ENCODE measurements around the gene IGSF9B.

DNA sequence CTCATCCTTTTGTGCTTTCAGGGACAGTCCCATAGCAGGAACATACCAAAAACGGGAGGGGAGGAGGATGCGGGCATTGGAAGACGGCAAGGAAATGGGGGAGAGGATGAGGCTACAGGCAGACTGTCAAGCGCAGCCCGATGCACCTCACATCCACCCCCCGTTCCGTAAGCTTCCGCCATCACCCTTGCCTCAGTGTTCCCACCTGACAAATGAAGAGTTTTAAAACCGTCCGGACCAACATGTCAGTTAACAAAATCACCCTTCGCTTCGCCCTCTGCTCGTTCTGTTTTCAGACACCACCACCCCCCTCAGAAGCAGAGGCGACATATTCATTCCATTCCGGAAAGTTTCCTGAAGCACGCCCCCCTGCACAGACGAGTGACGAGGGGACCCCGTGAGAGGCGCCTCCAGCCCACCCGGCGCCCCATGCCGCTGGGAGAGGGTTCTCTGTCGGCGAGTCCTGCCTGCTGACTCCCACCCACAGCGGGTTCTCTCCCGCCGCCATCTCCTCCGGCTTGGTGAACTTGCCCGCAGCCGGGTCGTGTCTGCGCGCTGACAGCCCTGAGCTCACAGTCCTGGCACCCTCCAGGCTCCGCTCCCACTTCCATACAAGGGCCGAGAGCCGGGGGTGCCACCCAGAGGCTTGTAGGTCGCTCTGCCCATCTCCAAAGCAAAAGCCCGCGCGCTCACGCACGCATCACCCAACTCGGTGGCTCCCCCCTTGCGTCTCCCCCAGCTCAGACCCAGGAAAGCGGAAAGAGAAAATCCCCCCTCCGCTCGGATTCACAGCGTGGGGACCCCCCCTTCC is 1.5 kb downstream of the IGSF9B start:
- TF ChIP-seq, protein P1, sequence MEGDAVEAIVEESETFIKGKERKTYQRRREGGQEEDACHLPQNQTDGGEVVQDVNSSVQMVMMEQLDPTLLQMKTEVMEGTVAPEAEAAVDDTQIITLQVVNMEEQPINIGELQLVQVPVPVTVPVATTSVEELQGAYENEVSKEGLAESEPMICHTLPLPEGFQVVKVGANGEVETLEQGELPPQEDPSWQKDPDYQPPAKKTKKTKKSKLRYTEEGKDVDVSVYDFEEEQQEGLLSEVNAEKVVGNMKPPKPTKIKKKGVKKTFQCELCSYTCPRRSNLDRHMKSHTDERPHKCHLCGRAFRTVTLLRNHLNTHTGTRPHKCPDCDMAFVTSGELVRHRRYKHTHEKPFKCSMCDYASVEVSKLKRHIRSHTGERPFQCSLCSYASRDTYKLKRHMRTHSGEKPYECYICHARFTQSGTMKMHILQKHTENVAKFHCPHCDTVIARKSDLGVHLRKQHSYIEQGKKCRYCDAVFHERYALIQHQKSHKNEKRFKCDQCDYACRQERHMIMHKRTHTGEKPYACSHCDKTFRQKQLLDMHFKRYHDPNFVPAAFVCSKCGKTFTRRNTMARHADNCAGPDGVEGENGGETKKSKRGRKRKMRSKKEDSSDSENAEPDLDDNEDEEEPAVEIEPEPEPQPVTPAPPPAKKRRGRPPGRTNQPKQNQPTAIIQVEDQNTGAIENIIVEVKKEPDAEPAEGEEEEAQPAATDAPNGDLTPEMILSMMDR (CRISPR knock-in tag; IDR thresholded peaks at IDR 0.05) = no peak
- no peak for TF ChIP-seq POLR2A (IDR thresholded peaks at IDR 0.05; ENCODE audit: insufficient read depth in 1 of 2, low read depth in 2 of 2, low read length in 2 of 2)
- no peak for TF ChIP-seq ATAD3A (CRISPR knock-in tag; IDR thresholded peaks at IDR 0.05)
- TF ChIP-seq TP53 (CRISPR knock-in tag; conservative IDR thresholded peaks at IDR 0.05) = no peak
- no peak for TF ChIP-seq JUNB (CRISPR knock-in tag; IDR thresholded peaks at IDR 0.05; ENCODE audit: borderline replicate concordance)
- TF ChIP-seq, protein P2, sequence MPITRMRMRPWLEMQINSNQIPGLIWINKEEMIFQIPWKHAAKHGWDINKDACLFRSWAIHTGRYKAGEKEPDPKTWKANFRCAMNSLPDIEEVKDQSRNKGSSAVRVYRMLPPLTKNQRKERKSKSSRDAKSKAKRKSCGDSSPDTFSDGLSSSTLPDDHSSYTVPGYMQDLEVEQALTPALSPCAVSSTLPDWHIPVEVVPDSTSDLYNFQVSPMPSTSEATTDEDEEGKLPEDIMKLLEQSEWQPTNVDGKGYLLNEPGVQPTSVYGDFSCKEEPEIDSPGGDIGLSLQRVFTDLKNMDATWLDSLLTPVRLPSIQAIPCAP (CRISPR knock-in tag; IDR thresholded peaks at IDR 0.05; ENCODE audit: low read depth) = no peak
- TF ChIP-seq STAG1 (CRISPR knock-in tag; IDR thresholded peaks at IDR 0.05) = no peak
- no peak for TF ChIP-seq PHF21A (CRISPR knock-in tag; IDR thresholded peaks at IDR 0.05)
